GM19395 (cell line): ENCODE data around the gene ZNG1E.
"Not testable (repeated sequence)": the region's sequence is repeated elsewhere in the genome, so short reads cannot be mapped to it uniquely, and the experiment has no call there.

Experiments used
- ATAC-seq: cut with Tn5 transposase; IDR thresholded peaks from one replicate; pipeline ENCODE4 v1.9.1; 2021; ENCODE audit warnings: mild to moderate bottlenecking, moderate library complexity; ENCODE audit not compliant: unreplicated experiment

Gene ZNG1E

DNA sequence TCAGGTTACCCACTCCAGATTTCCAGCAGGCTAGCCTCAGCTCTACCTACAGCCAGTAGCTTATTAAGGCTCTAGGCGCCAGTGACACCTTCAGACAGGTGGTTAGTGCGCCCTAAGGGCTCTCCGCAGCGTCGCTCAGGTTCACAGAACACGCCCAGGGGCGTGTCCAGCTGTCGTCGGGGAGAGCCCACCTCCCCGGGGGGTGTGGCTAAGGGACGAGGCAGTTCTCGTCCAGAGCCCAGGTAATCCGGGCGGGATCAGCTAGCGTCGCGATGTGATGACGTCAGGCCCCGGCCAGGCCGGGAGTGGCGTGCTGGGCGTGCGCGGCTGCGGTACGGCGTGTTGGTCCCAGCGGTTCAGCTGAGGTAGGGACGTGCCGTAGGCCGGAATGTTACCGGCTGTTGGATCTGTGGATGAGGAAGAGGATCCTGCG, at the start of gene ZNG1E:
ZNG1E (plus strand) TSS at position 340 of the 433 bp plus-strand sequence; CDS start at position 389, 49 bp downstream.
- not testable (repeated sequence) for ATAC-seq

DNA sequence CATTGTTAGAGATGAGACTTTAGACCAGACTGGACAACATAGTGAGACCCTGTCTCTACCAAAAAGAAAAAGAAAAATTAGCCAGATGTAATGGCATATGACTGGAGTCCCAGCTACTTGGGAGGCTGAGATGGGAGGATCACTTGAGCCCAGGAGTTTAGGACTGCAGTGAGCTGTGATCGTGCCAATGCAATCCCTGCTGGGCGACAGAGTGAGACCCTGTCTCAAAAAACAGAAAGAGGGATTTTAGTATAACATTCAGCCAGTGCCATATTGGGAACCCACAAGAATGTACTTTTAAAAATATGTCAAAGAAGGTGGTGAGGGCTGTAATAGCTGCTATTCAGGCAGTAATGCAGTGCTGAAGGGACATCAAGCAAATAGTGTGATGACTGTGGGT, 2.1 kb upstream of the ZNG1E start:
- not testable (repeated sequence) for ATAC-seq

DNA sequence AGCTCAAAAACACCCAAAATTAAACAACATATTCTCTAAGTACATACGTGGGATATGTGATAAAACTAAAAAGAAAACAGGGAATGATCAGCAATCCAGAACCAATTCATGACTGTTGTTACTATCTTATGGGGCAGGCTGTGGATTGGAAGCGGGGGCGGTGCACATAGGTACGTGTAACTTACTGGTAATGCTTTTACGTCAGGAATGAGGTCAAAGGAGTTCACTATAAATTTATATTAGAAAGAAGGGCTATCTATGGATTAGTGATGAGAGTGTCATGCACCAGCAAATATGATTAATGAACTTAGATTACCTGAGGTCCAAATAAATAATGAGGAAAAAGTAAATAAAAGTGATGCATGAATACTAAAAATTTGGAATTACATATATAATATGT, 710 bp upstream of the ZNG1E start:
- not testable (repeated sequence) for ATAC-seq

DNA sequence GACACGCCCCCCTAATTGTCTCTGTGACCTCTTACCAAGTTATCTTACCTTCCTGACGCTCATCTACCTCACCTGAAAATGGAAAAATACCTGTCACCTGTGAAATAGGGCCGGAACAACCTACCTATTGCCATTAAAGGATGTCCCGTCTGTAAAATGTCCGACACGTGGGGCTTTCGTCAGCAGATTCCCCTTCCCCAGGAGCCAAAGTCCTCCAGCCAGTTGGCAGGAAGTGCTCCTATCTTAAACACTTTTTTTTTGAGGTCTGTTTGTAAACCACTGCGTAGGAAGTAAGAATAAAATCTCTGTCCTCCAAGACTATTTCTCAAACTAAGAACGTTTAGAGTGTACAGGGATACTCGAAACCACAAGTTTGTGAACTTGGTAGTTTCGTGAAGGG, 661 bp downstream of the ZNG1E start:
- not testable (repeated sequence) for ATAC-seq

DNA sequence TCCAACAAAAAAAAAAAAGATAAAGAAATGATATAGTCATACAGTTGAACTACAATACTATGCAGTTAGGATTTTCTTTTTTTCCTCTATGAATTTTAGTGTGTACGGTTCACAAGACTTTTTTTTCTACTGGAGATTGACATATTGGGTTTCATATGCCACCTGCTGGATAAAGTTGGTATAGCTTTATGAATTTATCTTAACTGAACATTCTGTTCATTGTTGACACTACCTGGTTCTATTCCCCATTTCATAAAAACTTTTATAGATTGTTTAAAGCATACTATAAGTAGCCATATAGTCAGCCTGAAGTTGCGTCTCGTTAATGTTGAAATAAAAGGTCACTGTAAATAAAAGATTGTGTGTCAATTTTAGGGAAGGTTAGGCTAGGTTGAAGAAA, 2.8 kb downstream of the ZNG1E start:
- ATAC-seq, result not testable (repeated sequence)

DNA sequence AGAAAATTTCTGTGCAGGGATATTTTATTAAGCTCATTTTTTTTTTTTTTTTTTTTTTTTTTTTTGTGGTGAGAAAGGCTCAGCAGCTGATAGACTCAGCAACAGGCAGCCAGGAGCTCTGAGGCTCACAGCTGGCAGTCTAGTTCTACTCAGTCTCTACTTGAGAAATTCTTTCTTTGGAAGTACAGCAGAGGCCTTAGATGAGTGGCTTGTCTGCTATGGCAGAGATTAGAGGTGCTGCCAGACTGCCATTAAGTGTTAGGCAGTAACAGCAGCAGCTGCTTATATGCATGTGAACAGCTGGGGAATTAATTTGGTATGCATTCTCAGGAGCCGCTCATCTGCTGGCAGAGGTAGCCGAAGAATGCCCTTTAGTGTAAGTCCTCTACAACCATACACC, 27.8 kb downstream of the ZNG1E start:
- not testable (repeated sequence) for ATAC-seq

DNA sequence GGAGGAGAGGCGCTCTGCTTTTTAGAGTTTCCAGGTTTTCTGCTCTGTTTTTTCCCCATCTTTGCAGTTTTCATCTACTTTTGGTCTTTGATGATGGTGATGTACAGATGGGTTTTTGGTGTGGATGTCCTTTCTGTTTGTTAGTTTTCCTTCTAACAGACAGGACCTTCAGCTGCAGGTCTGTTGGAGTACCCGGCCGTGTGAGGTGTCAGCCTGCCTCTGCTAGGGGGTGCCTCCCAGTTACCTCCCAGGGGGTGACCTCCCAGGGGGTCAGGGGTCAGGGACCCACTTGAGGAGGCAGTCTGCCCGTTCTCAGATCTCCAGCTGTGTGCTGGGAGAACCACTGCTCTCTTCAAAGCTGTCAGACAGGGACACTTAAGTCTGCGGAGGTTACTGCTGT, 38.7 kb downstream of the ZNG1E start:
- not testable (repeated sequence) for ATAC-seq

DNA sequence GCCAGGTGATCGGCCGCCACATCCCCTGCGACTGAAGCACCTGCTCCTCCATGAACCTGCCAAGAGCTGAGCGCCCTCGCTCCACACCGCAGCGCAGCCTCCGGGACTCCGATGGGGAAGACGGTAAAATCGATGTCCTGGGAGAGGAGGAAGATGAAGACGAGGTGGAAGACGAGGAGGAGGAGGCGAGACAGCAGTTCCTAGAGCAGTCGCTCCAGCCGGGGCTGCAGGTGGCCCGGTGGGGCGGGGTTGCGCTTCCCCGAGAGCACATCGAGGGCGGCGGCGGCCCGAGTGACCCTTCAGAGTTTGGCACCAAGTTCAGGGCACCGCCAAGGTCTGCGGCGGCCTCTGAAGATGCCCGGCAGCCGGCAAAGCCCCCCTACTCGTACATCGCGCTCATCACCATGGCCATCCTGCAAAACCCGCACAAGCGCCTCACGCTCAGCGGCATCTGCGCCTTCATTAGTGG, 61.4 kb downstream of the ZNG1E start, which contains the start of gene FOXD4L4:
FOXD4L4 (plus strand) TSS at position 51 of the 469 bp plus-strand sequence; CDS start at position 51, 0 bp downstream.
- not testable (repeated sequence) for ATAC-seq

DNA sequence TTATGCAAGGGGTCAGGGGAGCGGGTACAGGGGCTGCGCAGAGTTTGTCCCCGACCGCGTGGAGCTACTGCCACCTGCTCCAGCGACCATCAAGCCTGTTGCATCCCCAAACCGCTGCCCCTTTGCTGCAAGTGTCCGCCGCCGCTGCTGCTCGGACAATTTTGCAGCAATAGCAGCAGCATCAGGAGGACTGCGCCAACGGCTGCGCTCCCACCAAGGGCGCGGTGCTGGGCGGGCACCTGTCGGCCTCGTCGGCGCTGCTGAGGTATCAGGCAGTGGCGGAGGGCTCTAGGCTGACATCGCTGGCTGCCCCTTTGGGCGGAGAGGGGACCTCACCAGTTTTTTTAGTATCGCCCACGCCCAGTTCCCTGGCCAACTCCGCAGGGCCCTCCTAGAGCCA, 62.4 kb downstream of the ZNG1E start:
- ATAC-seq, result not testable (repeated sequence)
